C4-2B (cell line): ENCODE measurements around the gene PRPF19.

ENCODE experiments used
- ZFX ChIP-seq: fragments of 450-650 bp; IDR thresholded peaks from 2 replicates; pipeline ENCODE4 v1.6.1; 2017
- TF ChIP-seq, protein P1 (sequence below): fragments of 450-650 bp; conservative IDR thresholded peaks from 2 replicates; pipeline ENCODE4 v1.5.1; 2017; ENCODE audit warnings: mild to moderate bottlenecking

DNA sequence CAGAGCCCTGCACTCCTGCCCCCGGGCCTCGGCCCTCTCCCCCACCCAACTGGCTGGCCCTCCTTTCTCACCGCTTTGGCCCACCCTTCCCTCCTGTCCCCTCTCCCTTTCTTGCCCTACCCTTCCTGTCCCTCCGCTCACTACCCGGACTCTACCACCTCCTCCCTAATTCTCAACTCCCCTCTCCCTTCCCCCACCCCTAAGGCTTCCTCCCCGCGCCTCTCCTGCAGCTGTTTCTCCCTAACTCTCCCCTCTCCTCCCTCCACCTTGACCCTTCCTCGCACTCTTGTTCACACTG is 45.2 kb upstream of the PRPF19 start:
- TF ChIP-seq, protein P1, sequence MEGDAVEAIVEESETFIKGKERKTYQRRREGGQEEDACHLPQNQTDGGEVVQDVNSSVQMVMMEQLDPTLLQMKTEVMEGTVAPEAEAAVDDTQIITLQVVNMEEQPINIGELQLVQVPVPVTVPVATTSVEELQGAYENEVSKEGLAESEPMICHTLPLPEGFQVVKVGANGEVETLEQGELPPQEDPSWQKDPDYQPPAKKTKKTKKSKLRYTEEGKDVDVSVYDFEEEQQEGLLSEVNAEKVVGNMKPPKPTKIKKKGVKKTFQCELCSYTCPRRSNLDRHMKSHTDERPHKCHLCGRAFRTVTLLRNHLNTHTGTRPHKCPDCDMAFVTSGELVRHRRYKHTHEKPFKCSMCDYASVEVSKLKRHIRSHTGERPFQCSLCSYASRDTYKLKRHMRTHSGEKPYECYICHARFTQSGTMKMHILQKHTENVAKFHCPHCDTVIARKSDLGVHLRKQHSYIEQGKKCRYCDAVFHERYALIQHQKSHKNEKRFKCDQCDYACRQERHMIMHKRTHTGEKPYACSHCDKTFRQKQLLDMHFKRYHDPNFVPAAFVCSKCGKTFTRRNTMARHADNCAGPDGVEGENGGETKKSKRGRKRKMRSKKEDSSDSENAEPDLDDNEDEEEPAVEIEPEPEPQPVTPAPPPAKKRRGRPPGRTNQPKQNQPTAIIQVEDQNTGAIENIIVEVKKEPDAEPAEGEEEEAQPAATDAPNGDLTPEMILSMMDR: no peak
- no peak for TF ChIP-seq ZFX
